Medulla oblongata (tissue), 1 donor: Measurements from ENCODE around the gene NOTCH3.

Experiments
- DNase-seq: peaks from one replicate; pipeline ENCODE4 v3.0.0-alpha.2; 2015; ENCODE audit errors: extremely low spot score

The NOTCH3 gene

GRCh38 chr19:15200553-15201364, at the start of gene NOTCH3:
Gene NOTCH3, minus strand, starts transcription at chr19:15200995. Its CDS starts 90 bp downstream, at chr19:15200905.
- no peak for DNase-seq

- DNase-seq = no peak
These were observed 49.8 kb upstream of the NOTCH3 start for GRCh38 chr19:15250640-15250993.

GRCh38 chr19:15249972-15250639, 49.3 kb upstream of the NOTCH3 start:
- DNase-seq = no peak

GRCh38 chr19:15249528-15249874, 48.7 kb upstream of the NOTCH3 start:
- DNase-seq = no peak

GRCh38 chr19:15248648-15249527, 48.1 kb upstream of the NOTCH3 start:
- DNase-seq = peak; percentile 66

- DNase-seq = no peak
These were observed 47.3 kb upstream of the NOTCH3 start for GRCh38 chr19:15248106-15248505.

- no peak for DNase-seq
These were observed 46.6 kb upstream of the NOTCH3 start for GRCh38 chr19:15247107-15248014.

- no peak for DNase-seq
These were observed 45.3 kb upstream of the NOTCH3 start for GRCh38 chr19:15246198-15246481.

GRCh38 chr19:15245370-15246197, 44.8 kb upstream of the NOTCH3 start:
- DNase-seq = no peak

- no peak for DNase-seq
These were observed 44.0 kb upstream of the NOTCH3 start for GRCh38 chr19:15244808-15245207.

GRCh38 chr19:15244106-15244803, 43.5 kb upstream of the NOTCH3 start:
- no peak for DNase-seq

- DNase-seq = no peak
These were observed 42.6 kb upstream of the NOTCH3 start for GRCh38 chr19:15243236-15243957.

GRCh38 chr19:15241259-15241910, 40.6 kb upstream of the NOTCH3 start:
- no peak for DNase-seq

- no peak for DNase-seq
These were observed 39.7 kb upstream of the NOTCH3 start for GRCh38 chr19:15240515-15240914.

GRCh38 chr19:15239337-15239949, 38.6 kb upstream of the NOTCH3 start:
- no peak for DNase-seq

- DNase-seq = no peak
These were observed 37.9 kb upstream of the NOTCH3 start for GRCh38 chr19:15238639-15239155.

- DNase-seq = no peak
These were observed 37.2 kb upstream of the NOTCH3 start for GRCh38 chr19:15237759-15238638.
